Gastrocnemius medialis (tissue), 4 donors: ENCODE results near the gene CPE. TPM values are rescaled to one million over a fixed set of nuclear protein-coding genes. Genes with fewer than 3 reads are reported as not detected.

Source experiments
- ATAC-seq, 2 donors: fragments of 150-250 bp; one replicate each; pipeline ENCODE4 v1.9.1; 2016
- DNase-seq, 2 donors: peaks; one replicate each; pipeline ENCODE4 v3.0.0-alpha.2; 2019
- H3K27ac ChIP-seq, 4 donors: fragments of 200-600 bp; sonication (generic); 1 replicate in 1 of 4; 2 replicates in 3 of 4; pipeline ENCODE4 v1.5.1; 2016 to 2018; ENCODE audit warnings: mild to moderate bottlenecking in 2 of 4, moderate library complexity in 1 of 4
- H3K27me3 ChIP-seq, 3 donors: fragments of 200-600 bp; sonication (generic) in 2 of 3; 1 replicate in 1 of 3; 2 replicates in 2 of 3; pipeline versions ENCODE4 v1.5.1 to v1.6.0; 2016 to 2019; ENCODE audit warnings: mild to moderate bottlenecking in 1 of 3, moderate library complexity in 1 of 3
- H3K36me3 ChIP-seq, 2 donors: fragments of 200-600 bp; sonication (generic) in 1 of 2; one replicate each; pipeline ENCODE4 v1.5.1; 2017 to 2018
- H3K4me1 ChIP-seq, 2 donors: fragments of 200-600 bp; sonication (generic) in 1 of 2; one replicate each; pipeline ENCODE4 v1.5.1; 2016 to 2017; ENCODE audit warnings: mild to moderate bottlenecking in 2 of 2
- H3K4me3 ChIP-seq, 4 donors: fragments of 200-600 bp; sonication (generic) in 3 of 4; 1 replicate in 1 of 4; 2 replicates in 3 of 4; pipeline ENCODE4 v1.5.1; 2016 to 2019; ENCODE audit warnings: mild to moderate bottlenecking in 2 of 4
- H3K9me3 ChIP-seq, 3 donors: fragments of 200-600 bp; sonication (generic) in 2 of 3; 1 replicate in 1 of 3; 2 replicates in 2 of 3; pipeline ENCODE4 v1.5.1; 2016 to 2019
- CTCF ChIP-seq, 5 experiments: fragments of 450-650 bp in 3 of 5; fragments of 200-600 bp in 2 of 5; sonication (generic) in 2 of 5; IDR thresholded peaks in 4 of 5; conservative IDR thresholded peaks in 1 of 5; 1 replicate in 4 of 5; 2 replicates in 1 of 5; pipeline ENCODE4 v1.5.1; 2016 to 2019; ENCODE audit warnings: antibody characterized with exemption in 5 of 5, mild to moderate bottlenecking in 3 of 5, moderate library complexity in 3 of 5
- POLR2A ChIP-seq, 2 donors: fragments of 450-650 bp; IDR thresholded peaks; one replicate each; pipeline ENCODE4 v1.6.1; 2017; ENCODE audit warnings: antibody characterized with exemption in 2 of 2, mild to moderate bottlenecking in 2 of 2, moderate library complexity in 2 of 2
- in situ Hi-C, 4 donors: fragments of 200-750 bp; cut with MboI; loops; one replicate each; pipeline versions ENCODE4 v1.15.0 to v1.8.0; 2017; ENCODE audit warnings: low sequenced_read_pairs in 4 of 4
- intact Hi-C: fragments of 100-400 bp; cut with DNase I; formaldehyde crosslinking; loops from one replicate; pipeline ENCODE4 v1.15.1; 2023; ENCODE audit warnings: low total_unique reads
- total RNA-seq, 4 donors: library from RNA; depleted of rRNA; stranded (reverse); fragments of >200 nt; gene quantifications; one replicate each; pipeline versions ENCODE4 v1.1.0 to v1.2.3, GENCODE V29; 2016

The CPE gene
- total RNA-seq, 4 donors from 2014 or later = 11.8 to 27.6 (median 17.0) TPM

- Histone ChIP-seq H3K4me1 (no peaks in the 10 kb centered on the region), H3K9me3 (no peaks in the 10 kb centered on the region), H3K4me3 (no peak overlapping the region), H3K36me3 (no peaks in the 10 kb centered on the region), H3K27ac (no peak overlapping the region), H3K27me3 (no peaks in the 10 kb centered on the region)
- DNase-seq (no peak), ATAC-seq (no peak)
- intact Hi-C loops = no loop called here
- TF ChIP-seq POLR2A (IDR thresholded peaks at IDR 0.05) = no peak
- TF ChIP-seq CTCF (IDR thresholded peaks at IDR 0.05 in 4 of 5, conservative IDR thresholded peaks at IDR 0.05 in 1 of 5) = no peak
- in situ Hi-C loops = loop anchor here in 1 of 4 donors (25.0 kb wide), 1 partner anchor 231 kb away; no protein-coding TSS in a partner anchor
Measured at GRCh38 chr4:165368114-165368513, 10.7 kb upstream of the CPE start.

- no peak overlapping the region for H3K4me3 ChIP-seq
- no peaks in the 10 kb centered on the region for H3K4me1 ChIP-seq
- in situ Hi-C loops = loop anchor here in 1 of 4 donors (25.0 kb wide), 1 partner anchor 231 kb away; no protein-coding TSS in a partner anchor
- no peak for ATAC-seq
- H3K36me3 ChIP-seq = no peaks in the 10 kb centered on the region
- H3K9me3 ChIP-seq = no peaks in the 10 kb centered on the region
- no peak for TF ChIP-seq CTCF (IDR thresholded peaks at IDR 0.05 in 4 of 5, conservative IDR thresholded peaks at IDR 0.05 in 1 of 5)
- TF ChIP-seq POLR2A (IDR thresholded peaks at IDR 0.05) = no peak
- H3K27me3 ChIP-seq = no peaks in the 10 kb centered on the region
- no peak overlapping the region for H3K27ac ChIP-seq
- no peak for DNase-seq
- intact Hi-C loops = no loop called here
Measured at GRCh38 chr4:165368567-165368966, 10.2 kb upstream of the CPE start.

GRCh38 chr4:165369522-165369921, 9.3 kb upstream of the CPE start:
- no peak for ATAC-seq
- TF ChIP-seq CTCF (IDR thresholded peaks at IDR 0.05 in 4 of 5, conservative IDR thresholded peaks at IDR 0.05 in 1 of 5) (no peak), POLR2A (IDR thresholded peaks at IDR 0.05) (no peak)
- no peaks in the 10 kb centered on the region for H3K4me1 ChIP-seq
- DNase-seq = no peak
- H3K9me3 ChIP-seq = peaks cover 0 to 4% (median 0%) of the 10 kb centered on the region in 3 donors
- no peaks in the 10 kb centered on the region for H3K36me3 ChIP-seq
- H3K27ac ChIP-seq = no peak overlapping the region
- intact Hi-C loops (no loop called here), in situ Hi-C loops (loop anchor here in 1 of 4 donors (25.0 kb wide), 1 partner anchor 232 kb away; no protein-coding TSS in a partner anchor)
- H3K27me3 ChIP-seq = no peaks in the 10 kb centered on the region
- no peak overlapping the region for H3K4me3 ChIP-seq

- peaks cover 0 to 5% (median 0%) of the 10 kb centered on the region in 3 donors for H3K9me3 ChIP-seq
- H3K4me1 ChIP-seq = no peaks in the 10 kb centered on the region
- no peak for TF ChIP-seq POLR2A (IDR thresholded peaks at IDR 0.05)
- TF ChIP-seq CTCF (IDR thresholded peaks at IDR 0.05 in 4 of 5, conservative IDR thresholded peaks at IDR 0.05 in 1 of 5) = no peak
- intact Hi-C loops = no loop called here
- no peak overlapping the region for H3K4me3 ChIP-seq
- ATAC-seq (no peak), DNase-seq (no peak)
- no peak overlapping the region for H3K27ac ChIP-seq
- no peaks in the 10 kb centered on the region for H3K27me3 ChIP-seq
- in situ Hi-C loops = loop anchor here in 1 of 4 donors (25.0 kb wide), 1 partner anchor 233 kb away; no protein-coding TSS in a partner anchor
- no peaks in the 10 kb centered on the region for H3K36me3 ChIP-seq
Measured at GRCh38 chr4:165370530-165370929, 8.3 kb upstream of the CPE start.

GRCh38 chr4:165375465-165375864, 3.3 kb upstream of the CPE start:
- Histone ChIP-seq H3K27ac (no peak overlapping the region), H3K4me3 (no peak overlapping the region), H3K9me3 (peaks cover 0 to 5% (median 0%) of the 10 kb centered on the region in 3 donors), H3K36me3 (no peaks in the 10 kb centered on the region), H3K4me1 (peaks cover 0 to 5% of the 10 kb centered on the region in 2 donors), H3K27me3 (peaks cover 0 to 12% (median 0%) of the 10 kb centered on the region in 3 donors)
- ATAC-seq = no peak
- intact Hi-C loops (no loop called here), in situ Hi-C loops (no loop called here)
- TF ChIP-seq POLR2A (IDR thresholded peaks at IDR 0.05) (no peak), CTCF (IDR thresholded peaks at IDR 0.05 in 4 of 5, conservative IDR thresholded peaks at IDR 0.05 in 1 of 5) (no peak)
- DNase-seq = no peak
